Measurements from ENCODE around the gene TESPA1. TPM values are rescaled to one million over a fixed set of nuclear protein-coding genes. Genes with fewer than 3 reads are reported as not detected.
"Not testable (repeated sequence)": the region's sequence is repeated elsewhere in the genome, so short reads cannot be mapped to it uniquely, and the experiment has no call there.

Gene TESPA1
- total RNA-seq, 4 donors from 2014 or later = 0.80 to 3.1 TPM; not detected in 2

GRCh38 chr12:54948171-54948570 lies 36.4 kb downstream of the TESPA1 start:
- Histone ChIP-seq H3K4me3 (no peak overlapping the region), H3K36me3 (no peaks in the 10 kb centered on the region), H3K9me3 (no peaks in the 10 kb centered on the region), H3K4me1 (no peaks in the 10 kb centered on the region), H3K27ac (no peak overlapping the region), H3K27me3 (no peaks in the 10 kb centered on the region)
- WGBS = 86% methylated on average over 1 of the region's 1 CpG
- TF ChIP-seq POLR2AphosphoS5 (IDR thresholded peaks at IDR 0.05) = no peak
- TF ChIP-seq EP300 (IDR thresholded peaks at IDR 0.05) = no peak
- TF ChIP-seq POLR2A (IDR thresholded peaks at IDR 0.05) = no peak
- TF ChIP-seq CTCF (IDR thresholded peaks at IDR 0.05) = no peak
- no peak for DNase-seq (ENCODE audit: low spot score in 2 of 2)

- no peaks in the 10 kb centered on the region for H3K36me3 ChIP-seq
- H3K27ac ChIP-seq = no peak overlapping the region
- no peaks in the 10 kb centered on the region for H3K4me1 ChIP-seq
- WGBS = 52% methylated on average over 2 of the region's 2 CpGs
- TF ChIP-seq POLR2A (IDR thresholded peaks at IDR 0.05) (no peak), POLR2AphosphoS5 (IDR thresholded peaks at IDR 0.05) (no peak), CTCF (IDR thresholded peaks at IDR 0.05) (no peak), EP300 (IDR thresholded peaks at IDR 0.05) (no peak)
- no peaks in the 10 kb centered on the region for H3K27me3 ChIP-seq
- DNase-seq (ENCODE audit: low spot score in 2 of 2) = no peak
- no peak overlapping the region for H3K4me3 ChIP-seq
- no peaks in the 10 kb centered on the region for H3K9me3 ChIP-seq
These were observed 39.5 kb downstream of the TESPA1 start for GRCh38 chr12:54945082-54945481.

GRCh38 chr12:54943292-54943691 lies 41.3 kb downstream of the TESPA1 start:
- WGBS = 66% methylated on average over 4 of the region's 4 CpGs
- H3K4me1 ChIP-seq; H3K27me3 ChIP-seq; DNase-seq (ENCODE audit: low spot score in 2 of 2); H3K4me3 ChIP-seq; H3K36me3 ChIP-seq; H3K9me3 ChIP-seq; H3K27ac ChIP-seq: not testable (repeated sequence)

- no peaks in the 10 kb centered on the region for H3K36me3 ChIP-seq
- no peaks in the 10 kb centered on the region for H3K27me3 ChIP-seq
- H3K4me3 ChIP-seq = no peak overlapping the region
- no peak for DNase-seq (ENCODE audit: low spot score in 2 of 2)
- H3K27ac ChIP-seq = no peak overlapping the region
- H3K9me3 ChIP-seq = no peaks in the 10 kb centered on the region
- no peaks in the 10 kb centered on the region for H3K4me1 ChIP-seq
- TF ChIP-seq EP300 (IDR thresholded peaks at IDR 0.05) = no peak
- TF ChIP-seq CTCF (IDR thresholded peaks at IDR 0.05) = no peak
- no peak for TF ChIP-seq POLR2AphosphoS5 (IDR thresholded peaks at IDR 0.05)
- TF ChIP-seq POLR2A (IDR thresholded peaks at IDR 0.05) = no peak
- WGBS = 76% methylated on average over 3 of the region's 3 CpGs
These were observed 42.9 kb downstream of the TESPA1 start for GRCh38 chr12:54941659-54942058.

GRCh38 chr12:54940727-54941315 lies 43.7 kb downstream of the TESPA1 start:
- no peak overlapping the region for H3K27ac ChIP-seq
- H3K27me3 ChIP-seq = no peaks in the 10 kb centered on the region
- H3K9me3 ChIP-seq = no peaks in the 10 kb centered on the region
- no peak for TF ChIP-seq EP300 (IDR thresholded peaks at IDR 0.05)
- TF ChIP-seq POLR2A (IDR thresholded peaks at IDR 0.05) = no peak
- no peak for TF ChIP-seq CTCF (IDR thresholded peaks at IDR 0.05)
- TF ChIP-seq POLR2AphosphoS5 (IDR thresholded peaks at IDR 0.05) = no peak
- no peak for DNase-seq (ENCODE audit: low spot score in 2 of 2)
- H3K4me3 ChIP-seq = no peak overlapping the region
- WGBS = 75% methylated on average over 6 of the region's 6 CpGs
- no peaks in the 10 kb centered on the region for H3K36me3 ChIP-seq
- peaks cover 1% of the 10 kb centered on the region for H3K4me1 ChIP-seq

- Histone ChIP-seq H3K4me3 (no peak overlapping the region), H3K36me3 (no peaks in the 10 kb centered on the region), H3K9me3 (no peaks in the 10 kb centered on the region), H3K4me1 (peaks cover 17% of the 10 kb centered on the region), H3K27ac (no peak overlapping the region), H3K27me3 (no peaks in the 10 kb centered on the region)
- DNase-seq (ENCODE audit: low spot score in 2 of 2) = no peak
- WGBS = 91% methylated on average over 2 of the region's 2 CpGs
- TF ChIP-seq POLR2AphosphoS5 (IDR thresholded peaks at IDR 0.05) = no peak
- TF ChIP-seq POLR2A (IDR thresholded peaks at IDR 0.05) = no peak
- no peak for TF ChIP-seq EP300 (IDR thresholded peaks at IDR 0.05)
- TF ChIP-seq CTCF (IDR thresholded peaks at IDR 0.05) = no peak
These were observed 46.6 kb downstream of the TESPA1 start for GRCh38 chr12:54937929-54938328.

All from suprapubic skin (tissue), 4 donors.